Mammary epithelial cell (primary cell): ENCODE data around the gene TIE1.

Source experiments
- CTCF ChIP-seq, 2 donors: IDR thresholded peaks in 1 of 2; conservative IDR thresholded peaks in 1 of 2; 2 replicates each; pipeline ENCODE4 v1.5.1; 2011 to 2012; ENCODE audit warnings: inconsistent platforms in 2 of 2, low read length in 2 of 2, mild to moderate bottlenecking in 2 of 2, control low read depth in 1 of 2, low read depth in 1 of 2; ENCODE audit not compliant: insufficient read depth in 1 of 2; ENCODE audit errors: extremely low read depth in 1 of 2
- EZH2 ChIP-seq: IDR thresholded peaks from 2 replicates; pipeline ENCODE4 v1.6.1; 2012; ENCODE audit warnings: low read length, inconsistent platforms, borderline replicate concordance

- TF ChIP-seq EZH2 (no peak), CTCF (conservative IDR thresholded peaks at IDR 0.05 in 1 of 2, IDR thresholded peaks at IDR 0.05 in 1 of 2; ENCODE audit: extremely low read depth in 1 of 2, insufficient read depth in 1 of 2, low read depth in 1 of 2, low read length in 2 of 2) (no peak)
These were observed 43.6 kb downstream of the TIE1 start for GRCh38 chr1:43344267-43344850.
